ENCODE data around the gene DDRGK1.

DNA sequence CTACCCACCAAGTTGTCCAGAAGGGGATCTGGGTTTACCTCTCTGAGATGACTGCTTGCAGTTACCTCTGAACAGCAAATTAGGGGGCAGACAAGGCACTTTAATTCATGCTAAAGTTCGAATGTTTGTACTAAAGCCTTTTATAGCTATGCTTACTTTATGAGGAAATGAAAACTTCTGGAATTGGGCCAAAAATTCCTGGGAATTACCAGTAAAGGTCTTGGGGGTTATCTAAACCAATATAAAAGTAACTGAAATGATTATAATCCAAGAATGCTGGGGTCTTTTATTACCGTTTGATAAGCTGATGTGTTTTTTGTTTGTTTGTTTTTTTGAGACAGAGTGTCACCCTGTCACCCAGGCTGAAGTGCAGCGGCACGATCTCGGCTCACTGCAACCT is 23.2 kb downstream of the DDRGK1 start:
- TF ChIP-seq, protein P1, sequence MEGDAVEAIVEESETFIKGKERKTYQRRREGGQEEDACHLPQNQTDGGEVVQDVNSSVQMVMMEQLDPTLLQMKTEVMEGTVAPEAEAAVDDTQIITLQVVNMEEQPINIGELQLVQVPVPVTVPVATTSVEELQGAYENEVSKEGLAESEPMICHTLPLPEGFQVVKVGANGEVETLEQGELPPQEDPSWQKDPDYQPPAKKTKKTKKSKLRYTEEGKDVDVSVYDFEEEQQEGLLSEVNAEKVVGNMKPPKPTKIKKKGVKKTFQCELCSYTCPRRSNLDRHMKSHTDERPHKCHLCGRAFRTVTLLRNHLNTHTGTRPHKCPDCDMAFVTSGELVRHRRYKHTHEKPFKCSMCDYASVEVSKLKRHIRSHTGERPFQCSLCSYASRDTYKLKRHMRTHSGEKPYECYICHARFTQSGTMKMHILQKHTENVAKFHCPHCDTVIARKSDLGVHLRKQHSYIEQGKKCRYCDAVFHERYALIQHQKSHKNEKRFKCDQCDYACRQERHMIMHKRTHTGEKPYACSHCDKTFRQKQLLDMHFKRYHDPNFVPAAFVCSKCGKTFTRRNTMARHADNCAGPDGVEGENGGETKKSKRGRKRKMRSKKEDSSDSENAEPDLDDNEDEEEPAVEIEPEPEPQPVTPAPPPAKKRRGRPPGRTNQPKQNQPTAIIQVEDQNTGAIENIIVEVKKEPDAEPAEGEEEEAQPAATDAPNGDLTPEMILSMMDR (IDR thresholded peaks at IDR 0.05; ENCODE audit: low read length) = no peak
- TF ChIP-seq EZH2phosphoT487 (IDR thresholded peaks at IDR 0.05; ENCODE audit: low read length) (no peak), EZH2 (optimal IDR thresholded peaks at IDR 0.05; ENCODE audit: low read depth, low read length) (no peak)

Data from MM.1S (cell line).